Measurements from ENCODE around the gene ADNP.

The ADNP gene

DNA sequence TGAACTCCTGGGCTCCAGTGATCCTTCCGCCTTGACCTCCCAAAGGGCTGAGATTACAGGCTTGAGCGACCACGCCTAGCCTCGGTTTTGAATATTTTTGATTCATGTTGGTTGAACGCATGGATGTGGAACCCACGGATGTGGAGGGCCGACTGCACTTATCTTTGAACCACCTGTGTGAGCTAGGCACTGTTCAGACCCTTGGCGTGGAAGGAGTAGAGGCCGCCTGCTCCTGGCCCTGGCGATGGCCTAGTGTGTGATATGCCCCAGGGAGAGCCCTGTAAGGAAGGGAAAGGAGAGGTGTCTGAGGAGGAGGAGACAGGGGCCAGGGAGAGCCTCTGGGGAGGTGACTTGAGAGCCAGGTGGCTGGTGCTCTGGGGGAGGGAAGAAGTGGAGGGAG, 72.1 kb downstream of the ADNP start:
- no peaks in the 10 kb centered on the region for H3K9me3 ChIP-seq (ENCODE audit: control insufficient read depth, low read length)
- peaks cover 8% of the 10 kb centered on the region for H3K4me1 ChIP-seq (ENCODE audit: control insufficient read depth, insufficient read depth, low read depth, low read length)
- no peak overlapping the region for H3K4ac ChIP-seq (ENCODE audit: low read depth in 1 of 2, low read length in 2 of 2)
- no peak overlapping the region for H2BK12ac ChIP-seq (ENCODE audit: low read length in 2 of 2)
- no peak overlapping the region for H3K9ac ChIP-seq (ENCODE audit: low read length)
- no peak overlapping the region for H2AFZ ChIP-seq (ENCODE audit: low read depth, low read length)
- H3K23ac ChIP-seq (ENCODE audit: low read length in 2 of 2) = no peak overlapping the region
- no peak overlapping the region for H3K14ac ChIP-seq (ENCODE audit: low read length in 2 of 2)
- no peak overlapping the region for H3K27ac ChIP-seq (ENCODE audit: low read length, poor library complexity, severe bottlenecking)
- no peak overlapping the region for H2AK5ac ChIP-seq (ENCODE audit: low read length, severe bottlenecking)
- no peak overlapping the region for H3K18ac ChIP-seq (ENCODE audit: low read depth in 1 of 2, low read length in 2 of 2)
- H2BK120ac ChIP-seq (ENCODE audit: low read depth, low read length) = no peak overlapping the region
- no peak overlapping the region for H2BK15ac ChIP-seq (ENCODE audit: low read depth, poor library complexity, severe bottlenecking)
- no peak overlapping the region for H3K4me3 ChIP-seq (ENCODE audit: insufficient read depth in 1 of 2, low read depth in 1 of 2, low read length in 2 of 2)
- 93% methylated on average over 10 of the region's 10 CpGs for WGBS
- no peak for DNase-seq
- H3K4me2 ChIP-seq (ENCODE audit: low read length, poor library complexity, severe bottlenecking) = no peak overlapping the region
- no peak overlapping the region for H2BK5ac ChIP-seq (ENCODE audit: low read depth, low read length, poor library complexity, severe bottlenecking)
- H4K91ac ChIP-seq (ENCODE audit: low read length) = no peak overlapping the region
- H4K8ac ChIP-seq (ENCODE audit: low read length) = no peak overlapping the region
- no peaks in the 10 kb centered on the region for H3K36me3 ChIP-seq (ENCODE audit: control insufficient read depth in 1 of 2, insufficient read depth in 2 of 2, low read depth in 1 of 2, low read length in 2 of 2)
- peaks cover 1% of the 10 kb centered on the region for H3K79me1 ChIP-seq (replicated peaks; ENCODE audit: low read length, poor library complexity, severe bottlenecking)
- no peaks in the 10 kb centered on the region for H3K27me3 ChIP-seq (ENCODE audit: control insufficient read depth in 1 of 2, insufficient read depth in 1 of 2, low read length in 2 of 2)

DNA sequence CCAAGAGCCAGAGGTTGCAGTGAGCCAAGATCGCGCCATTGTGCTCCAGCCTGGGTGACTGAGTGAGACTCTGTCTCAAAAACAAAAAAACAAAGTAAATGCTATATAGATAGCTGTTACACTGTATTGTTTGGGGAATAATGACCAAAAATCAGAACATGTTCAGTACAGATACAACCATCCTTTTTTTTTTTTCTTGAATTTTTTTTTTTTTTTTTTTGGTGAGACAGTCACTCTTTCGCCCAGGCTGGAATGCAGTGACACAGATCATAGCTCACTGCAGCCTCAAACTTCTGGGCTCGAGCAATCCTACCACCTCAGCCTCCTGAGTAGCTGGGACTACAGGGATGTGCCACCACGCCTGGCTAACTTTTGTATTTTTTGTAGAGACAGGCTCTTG, 72.7 kb downstream of the ADNP start:
- H2BK15ac ChIP-seq (ENCODE audit: low read depth, poor library complexity, severe bottlenecking) = no peak overlapping the region
- H4K8ac ChIP-seq (ENCODE audit: low read length) = no peak overlapping the region
- H2BK12ac ChIP-seq (ENCODE audit: low read length in 2 of 2) = no peak overlapping the region
- H3K4me1 ChIP-seq (ENCODE audit: control insufficient read depth, insufficient read depth, low read depth, low read length) = peaks cover 8% of the 10 kb centered on the region
- H3K27ac ChIP-seq (ENCODE audit: low read length, poor library complexity, severe bottlenecking) = no peak overlapping the region
- no peak overlapping the region for H3K9ac ChIP-seq (ENCODE audit: low read length)
- H2AFZ ChIP-seq (ENCODE audit: low read depth, low read length) = no peak overlapping the region
- no peak overlapping the region for H2BK120ac ChIP-seq (ENCODE audit: low read depth, low read length)
- no peak overlapping the region for H3K23ac ChIP-seq (ENCODE audit: low read length in 2 of 2)
- H3K36me3 ChIP-seq (ENCODE audit: control insufficient read depth in 1 of 2, insufficient read depth in 2 of 2, low read depth in 1 of 2, low read length in 2 of 2) = no peaks in the 10 kb centered on the region
- no peak overlapping the region for H3K4ac ChIP-seq (ENCODE audit: low read depth in 1 of 2, low read length in 2 of 2)
- no peak overlapping the region for H2BK5ac ChIP-seq (ENCODE audit: low read depth, low read length, poor library complexity, severe bottlenecking)
- no peak overlapping the region for H2AK5ac ChIP-seq (ENCODE audit: low read length, severe bottlenecking)
- no peak overlapping the region for H3K14ac ChIP-seq (ENCODE audit: low read length in 2 of 2)
- 60% methylated on average over 1 of the region's 5 CpGs for WGBS
- H3K27me3 ChIP-seq (ENCODE audit: control insufficient read depth in 1 of 2, insufficient read depth in 1 of 2, low read length in 2 of 2) = no peaks in the 10 kb centered on the region
- no peak overlapping the region for H3K18ac ChIP-seq (ENCODE audit: low read depth in 1 of 2, low read length in 2 of 2)
- H3K4me3 ChIP-seq (ENCODE audit: insufficient read depth in 1 of 2, low read depth in 1 of 2, low read length in 2 of 2) = no peak overlapping the region
- no peak for DNase-seq
- no peaks in the 10 kb centered on the region for H3K9me3 ChIP-seq (ENCODE audit: control insufficient read depth, low read length)
- H4K91ac ChIP-seq (ENCODE audit: low read length) = no peak overlapping the region
- H3K79me1 ChIP-seq (replicated peaks; ENCODE audit: low read length, poor library complexity, severe bottlenecking) = peaks cover 1% of the 10 kb centered on the region
- no peak overlapping the region for H3K4me2 ChIP-seq (ENCODE audit: low read length, poor library complexity, severe bottlenecking)

DNA sequence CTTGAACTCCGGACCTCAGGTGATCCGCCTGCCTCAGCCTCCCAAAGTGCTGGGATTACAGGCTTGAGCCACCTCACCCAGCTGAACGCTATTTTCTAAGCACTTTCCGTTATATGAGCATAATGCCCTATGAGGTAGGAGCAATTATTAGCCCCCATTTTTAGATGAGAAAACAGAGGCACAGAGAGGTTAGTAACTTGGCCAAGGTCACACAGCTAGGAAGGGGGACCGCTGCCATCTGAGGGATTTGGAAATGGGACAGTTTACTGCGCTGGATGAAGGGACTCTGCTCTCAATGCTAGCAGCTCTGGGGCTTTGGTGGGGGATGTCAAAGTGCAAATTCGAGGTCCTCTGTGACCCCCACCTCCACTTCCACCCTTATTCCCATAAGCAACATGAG, 73.9 kb downstream of the ADNP start:
- Histone ChIP-seq H3K14ac (ENCODE audit: low read length in 2 of 2) (no peak overlapping the region), H3K9me3 (ENCODE audit: control insufficient read depth, low read length) (no peaks in the 10 kb centered on the region), H2AK5ac (ENCODE audit: low read length, severe bottlenecking) (no peak overlapping the region), H4K91ac (ENCODE audit: low read length) (no peak overlapping the region), H2BK12ac (ENCODE audit: low read length in 2 of 2) (no peak overlapping the region), H3K18ac (ENCODE audit: low read depth in 1 of 2, low read length in 2 of 2) (no peak overlapping the region), H3K4me2 (ENCODE audit: low read length, poor library complexity, severe bottlenecking) (no peak overlapping the region), H2BK15ac (ENCODE audit: low read depth, poor library complexity, severe bottlenecking) (no peak overlapping the region), H3K4me3 (ENCODE audit: insufficient read depth in 1 of 2, low read depth in 1 of 2, low read length in 2 of 2) (no peak overlapping the region), H4K8ac (ENCODE audit: low read length) (no peak overlapping the region), H2BK120ac (ENCODE audit: low read depth, low read length) (no peak overlapping the region), H3K4me1 (ENCODE audit: control insufficient read depth, insufficient read depth, low read depth, low read length) (peaks cover 8% of the 10 kb centered on the region), H3K4ac (ENCODE audit: low read depth in 1 of 2, low read length in 2 of 2) (no peak overlapping the region), H2AFZ (ENCODE audit: low read depth, low read length) (no peak overlapping the region), H3K23ac (ENCODE audit: low read length in 2 of 2) (no peak overlapping the region), H3K36me3 (ENCODE audit: control insufficient read depth in 1 of 2, insufficient read depth in 2 of 2, low read depth in 1 of 2, low read length in 2 of 2) (no peaks in the 10 kb centered on the region), H3K9ac (ENCODE audit: low read length) (no peak overlapping the region), H3K79me1 (replicated peaks; ENCODE audit: low read length, poor library complexity, severe bottlenecking) (peaks cover 1% of the 10 kb centered on the region), H3K27ac (ENCODE audit: low read length, poor library complexity, severe bottlenecking) (no peak overlapping the region), H2BK5ac (ENCODE audit: low read depth, low read length, poor library complexity, severe bottlenecking) (no peak overlapping the region), H3K27me3 (ENCODE audit: control insufficient read depth in 1 of 2, insufficient read depth in 1 of 2, low read length in 2 of 2) (no peaks in the 10 kb centered on the region)
- WGBS = 96% methylated on average over 5 of the region's 7 CpGs
- DNase-seq = no peak

- Histone ChIP-seq H2BK15ac (ENCODE audit: low read depth, poor library complexity, severe bottlenecking) (no peak overlapping the region), H3K14ac (ENCODE audit: low read length in 2 of 2) (no peak overlapping the region), H3K4me2 (ENCODE audit: low read length, poor library complexity, severe bottlenecking) (no peak overlapping the region), H3K18ac (ENCODE audit: low read depth in 1 of 2, low read length in 2 of 2) (no peak overlapping the region), H3K27ac (ENCODE audit: low read length, poor library complexity, severe bottlenecking) (no peak overlapping the region), H3K36me3 (ENCODE audit: control insufficient read depth in 1 of 2, insufficient read depth in 2 of 2, low read depth in 1 of 2, low read length in 2 of 2) (no peaks in the 10 kb centered on the region), H3K79me1 (replicated peaks; ENCODE audit: low read length, poor library complexity, severe bottlenecking) (peaks cover 3% of the 10 kb centered on the region), H2AK5ac (ENCODE audit: low read length, severe bottlenecking) (no peak overlapping the region), H3K4ac (ENCODE audit: low read depth in 1 of 2, low read length in 2 of 2) (no peak overlapping the region), H3K4me1 (ENCODE audit: control insufficient read depth, insufficient read depth, low read depth, low read length) (peaks cover 8% of the 10 kb centered on the region), H4K8ac (ENCODE audit: low read length) (no peak overlapping the region), H2BK12ac (ENCODE audit: low read length in 2 of 2) (no peak overlapping the region), H3K27me3 (ENCODE audit: control insufficient read depth in 1 of 2, insufficient read depth in 1 of 2, low read length in 2 of 2) (no peaks in the 10 kb centered on the region), H2BK120ac (ENCODE audit: low read depth, low read length) (no peak overlapping the region), H3K9ac (ENCODE audit: low read length) (no peak overlapping the region), H3K4me3 (ENCODE audit: insufficient read depth in 1 of 2, low read depth in 1 of 2, low read length in 2 of 2) (no peak overlapping the region), H3K23ac (ENCODE audit: low read length in 2 of 2) (no peak overlapping the region), H3K9me3 (ENCODE audit: control insufficient read depth, low read length) (no peaks in the 10 kb centered on the region), H4K91ac (ENCODE audit: low read length) (no peak overlapping the region), H2AFZ (ENCODE audit: low read depth, low read length) (no peak overlapping the region), H2BK5ac (ENCODE audit: low read depth, low read length, poor library complexity, severe bottlenecking) (no peak overlapping the region)
- no peak for DNase-seq
- 98% methylated on average over 4 of the region's 5 CpGs for WGBS
These were observed 74.7 kb downstream of the ADNP start for GRCh38 chr20:50856475-50857041.

Data from mesenchymal stem cell (in vitro differentiated cells and primary cell).